H1 (cell line): ENCODE results near the gene PAX8. TPM values are rescaled to one million over a fixed set of nuclear protein-coding genes. Genes with fewer than 3 reads are reported as not detected.

Experiments
- CTCF ChIA-PET: fragments of 300-600 bp; sonication (Branson Sonifier 250); formaldehyde crosslinking; loops from one replicate; lab custom pipeline; 2021; ENCODE audit not compliant: partially characterized antibody; lab: Charles Lee
- POLR2A ChIA-PET: fragments of 300-600 bp; sonication (Branson Sonifier 250); formaldehyde crosslinking; loops from one replicate; lab custom pipeline; 2021; ENCODE audit warnings: inconsistent platforms; ENCODE audit not compliant: partially characterized antibody; lab: Charles Lee
- DNase-seq, 2 experiments: peaks; one replicate each; pipeline versions ENCODE4 v3.0.0 to v3.0.0-alpha.2; 2010 to 2022; ENCODE audit warnings: low spot score in 2 of 2, low read depth in 1 of 2, mixed read lengths in 1 of 2
- FAIRE-seq: peaks from 2 replicates; lab custom pipeline; 2011; peaks lifted over from hg19 to GRCh38; lab: Jason Lieb, UNC
- H2AFZ ChIP-seq: 2 replicates; pipeline ENCODE4 v1.8.1; 2012; ENCODE audit warnings: low read length, inconsistent platforms
- H2AK5ac ChIP-seq: 2 replicates; pipeline ENCODE4 v1.6.1; 2013; ENCODE audit warnings: low read depth, low read length
- H2BK120ac ChIP-seq: replicated peaks from 2 replicates; pipeline ENCODE3; 2013; ENCODE audit warnings: low read depth, low read length, inconsistent platforms
- H2BK12ac ChIP-seq: 2 replicates; pipeline ENCODE4 v1.6.1; 2013; ENCODE audit warnings: low read depth, low read length
- H2BK15ac ChIP-seq: 2 replicates; pipeline ENCODE4 v1.6.1; 2013; ENCODE audit warnings: low read length
- H2BK20ac ChIP-seq: 2 replicates; pipeline ENCODE4 v1.6.1; 2013; ENCODE audit warnings: low read length
- H2BK5ac ChIP-seq: 2 replicates; pipeline ENCODE4 v1.6.1; 2013; ENCODE audit warnings: low read depth, low read length
- H3K14ac ChIP-seq: 2 replicates; pipeline ENCODE4 v1.6.1; 2013; ENCODE audit warnings: inconsistent platforms; ENCODE audit not compliant: insufficient read length
- H3K18ac ChIP-seq: 2 replicates; pipeline ENCODE4 v1.6.1; 2013; ENCODE audit warnings: low read length; ENCODE audit errors: extremely low read depth
- H3K23ac ChIP-seq: 2 replicates; pipeline ENCODE4 v1.6.1; 2013; ENCODE audit warnings: inconsistent platforms; ENCODE audit not compliant: insufficient read length
- H3K23me2 ChIP-seq: 2 replicates; pipeline ENCODE4 v1.6.1; 2013; ENCODE audit warnings: low read depth, low read length
- H3K27ac ChIP-seq: 2 replicates; pipeline ENCODE4 v1.6.1; 2011; ENCODE audit warnings: low read depth, low read length, inconsistent platforms
- H3K27me3 ChIP-seq, 4 experiments: replicated peaks in 1 of 4; 1 replicate in 1 of 4; 2 replicates in 3 of 4; pipeline versions ENCODE4 v1.6.1 to v1.8.1; 2011 to 2013; ENCODE audit warnings: low read length in 3 of 4, mild to moderate bottlenecking in 3 of 4, inconsistent platforms in 2 of 4, mixed read lengths in 2 of 4, moderate library complexity in 1 of 4; ENCODE audit not compliant: control insufficient read depth in 3 of 4, insufficient read depth in 3 of 4; ENCODE audit errors: extremely low read depth in 1 of 4
- H3K36me3 ChIP-seq, 4 experiments: 2 replicates each; pipeline versions ENCODE4 v1.6.1 to v1.8.1; 2011 to 2013; ENCODE audit warnings: mild to moderate bottlenecking in 4 of 4, low read length in 3 of 4, moderate library complexity in 2 of 4, control low read depth in 1 of 4, inconsistent platforms in 1 of 4; ENCODE audit not compliant: insufficient read depth in 4 of 4, control insufficient read depth in 2 of 4
- H3K4ac ChIP-seq: replicated peaks from 2 replicates; pipeline ENCODE3; 2013; ENCODE audit warnings: low read length, low read depth, mixed read lengths, inconsistent platforms; ENCODE audit not compliant: insufficient read length
- H3K4me1 ChIP-seq, 4 experiments: replicated peaks in 1 of 4; 1 replicate in 1 of 4; 2 replicates in 3 of 4; pipeline versions ENCODE4 v1.6.1 to v1.8.1; 2011 to 2013; ENCODE audit warnings: low read length in 3 of 4, inconsistent platforms in 2 of 4, mixed read lengths in 1 of 4; ENCODE audit not compliant: insufficient read depth in 4 of 4, control insufficient read depth in 3 of 4
- H3K4me2 ChIP-seq, 2 experiments: 2 replicates each; pipeline versions ENCODE4 v1.6.1 to v1.8.1; 2011 to 2013; ENCODE audit warnings: low read depth in 2 of 2, low read length in 2 of 2, control low read depth in 1 of 2, inconsistent platforms in 1 of 2, mild to moderate bottlenecking in 1 of 2; ENCODE audit not compliant: insufficient read depth in 1 of 2
- H3K4me3 ChIP-seq, 4 experiments: fragments of 200-600, 300-600 bp in 1 of 4; sonication (generic), shearing (Covaris generic), sonication (Bioruptor Twin) in 1 of 4; 2 replicates each; pipeline versions ENCODE4 v1.5.1 to v1.8.1; 2011 to 2016; ENCODE audit warnings: low read length in 4 of 4, low read depth in 3 of 4, control low read depth in 2 of 4, inconsistent platforms in 2 of 4, mild to moderate bottlenecking in 2 of 4, mixed read lengths in 1 of 4, moderate library complexity in 1 of 4; ENCODE audit not compliant: insufficient read depth in 2 of 4; ENCODE audit errors: extremely low read depth in 1 of 4
- H3K56ac ChIP-seq: replicated peaks from 2 replicates; pipeline ENCODE3; 2013; ENCODE audit warnings: low read depth, mild to moderate bottlenecking, mixed read lengths, low read length, inconsistent platforms; ENCODE audit not compliant: insufficient read length
- H3K79me1 ChIP-seq: 2 replicates; pipeline ENCODE4 v1.6.1; 2013; ENCODE audit warnings: low read depth, low read length, control low read depth
- H3K79me2 ChIP-seq, 2 experiments: 2 replicates each; pipeline versions ENCODE4 v1.6.1 to v1.8.1; 2012 to 2013; ENCODE audit warnings: low read length in 2 of 2, mild to moderate bottlenecking in 2 of 2, inconsistent platforms in 1 of 2; ENCODE audit not compliant: insufficient read depth in 2 of 2, control insufficient read depth in 1 of 2
- H3K9ac ChIP-seq, 4 experiments: replicated peaks in 1 of 4; 1 replicate in 1 of 4; 2 replicates in 3 of 4; pipeline versions ENCODE4 v1.6.1 to v1.8.1; 2011 to 2013; ENCODE audit warnings: low read depth in 3 of 4, low read length in 3 of 4, control low read depth in 2 of 4, mild to moderate bottlenecking in 2 of 4, moderate library complexity in 2 of 4, inconsistent platforms in 1 of 4; ENCODE audit errors: extremely low read depth in 1 of 4
- H3K9me3 ChIP-seq, 2 experiments: 2 replicates each; pipeline versions ENCODE4 v1.6.1 to v1.8.1; 2012 to 2013; ENCODE audit warnings: mild to moderate bottlenecking in 2 of 2, moderate library complexity in 2 of 2, control low read depth in 1 of 2, inconsistent platforms in 1 of 2, low read depth in 1 of 2, low read length in 1 of 2, mixed read lengths in 1 of 2; ENCODE audit not compliant: insufficient read depth in 2 of 2
- H4K20me1 ChIP-seq, 2 experiments: replicated peaks in 1 of 2; 2 replicates each; pipeline versions ENCODE3 to v1.8.1; 2011 to 2013; ENCODE audit warnings: inconsistent platforms in 2 of 2, low read length in 2 of 2, mild to moderate bottlenecking in 1 of 2; ENCODE audit not compliant: insufficient read depth in 2 of 2, control insufficient read depth in 1 of 2
- H4K5ac ChIP-seq: 2 replicates; pipeline ENCODE4 v1.6.1; 2013; ENCODE audit warnings: low read length, low read depth, mixed read lengths, inconsistent platforms; ENCODE audit not compliant: insufficient read length
- H4K8ac ChIP-seq: 2 replicates; pipeline ENCODE4 v1.8.0; 2013; ENCODE audit warnings: mild to moderate bottlenecking, moderate library complexity, low read length, inconsistent platforms; ENCODE audit not compliant: insufficient read depth; ENCODE audit errors: extremely low read depth
- H4K91ac ChIP-seq: replicated peaks from 2 replicates; pipeline ENCODE3; 2013; ENCODE audit warnings: low read length, mixed read lengths, inconsistent platforms; ENCODE audit not compliant: insufficient read length
- BACH1 ChIP-seq: IDR thresholded peaks from 2 replicates; pipeline ENCODE4 v1.6.1; 2012; ENCODE audit warnings: low read length, improper control_type of control experiment
- CHD1 ChIP-seq: IDR thresholded peaks from 2 replicates; pipeline ENCODE4 v1.6.1; 2012; ENCODE audit warnings: low read depth, low read length, improper control_type of control experiment
- HDAC2 ChIP-seq, 2 experiments: fragments of 300-600 bp in 1 of 2; sonication (generic) in 1 of 2; IDR thresholded peaks; 2 replicates each; pipeline ENCODE4 v1.6.1; 2011 to 2012; ENCODE audit warnings: low read depth in 2 of 2, low read length in 2 of 2, mild to moderate bottlenecking in 2 of 2, moderate library complexity in 2 of 2, borderline replicate concordance in 1 of 2, inconsistent platforms in 1 of 2
- JUND ChIP-seq: IDR thresholded peaks from 2 replicates; pipeline ENCODE4 v1.6.1; 2011; ENCODE audit warnings: mild to moderate bottlenecking, improper control_type of control experiment, low read length
- NANOG ChIP-seq: IDR thresholded peaks from 2 replicates; pipeline ENCODE4 v1.6.1; 2011; ENCODE audit warnings: low read length, low read depth, mild to moderate bottlenecking, inconsistent platforms; ENCODE audit not compliant: insufficient read depth, poor library complexity, severe bottlenecking
- NRF1 ChIP-seq: IDR thresholded peaks from 2 replicates; pipeline ENCODE4 v1.6.1; 2011; ENCODE audit warnings: mild to moderate bottlenecking, low read depth, low read length, improper control_type of control experiment
- POLR2A ChIP-seq, 2 experiments: IDR thresholded peaks; 1 replicate in 1 of 2; 2 replicates in 1 of 2; pipeline ENCODE4 v1.6.1; 2011; ENCODE audit warnings: low read depth in 2 of 2, low read length in 2 of 2, mild to moderate bottlenecking in 2 of 2; ENCODE audit errors: control extremely low read depth in 1 of 2
- ZNF274 ChIP-seq: IDR thresholded peaks from 2 replicates; pipeline ENCODE4 v1.7.0; 2012; ENCODE audit warnings: low read length, borderline replicate concordance; ENCODE audit errors: extremely low read depth
- WGBS, 2 experiments: shearing (Covaris generic) in 1 of 2; methylation state at CpG; one replicate each; pipeline versions ENCODE4 v1.1.6 to v1.1.7; 2013 to 2015; ENCODE audit warnings: low lambda C conversion rate in 2 of 2, mixed read lengths in 2 of 2, inconsistent platforms in 1 of 2, low coverage in 1 of 2, missing lambda C conversion rate in 1 of 2; ENCODE audit not compliant: insufficient replicate concordance in 2 of 2, insufficient coverage in 1 of 2, insufficient read length in 1 of 2; ENCODE audit errors: extremely low coverage in 1 of 2, missing lambda C conversion rate in 1 of 2; 5-methylcytosine and 5-hydroxymethylcytosine counted together
- polyA plus RNA-seq, 7 experiments: library from polyadenylated mRNA; depleted of rRNA in 3 of 7; stranded (reverse) in 5 of 7; unstranded in 2 of 7; fragments of >200 nt in 5 of 7; fragments of 200-250 nt in 2 of 7; gene quantifications; 1 replicate in 5 of 7; 2 replicates in 1 of 7; 4 replicates in 1 of 7; pipeline versions ENCODE4 v1.2.1 to v1.2.3, GENCODE V29; 2011 to 2013; ENCODE audit warnings: missing spikeins in 2 of 7, mixed read lengths in 2 of 7
- total RNA-seq: library from RNA; stranded (reverse); fragmentation: NEBNext Ultra II Directional; extraction: Animal tissue kit (Norgen Biotek cat#: 25700); gene quantifications from 2 replicates; pipeline ENCODE4 v1.2.1, GENCODE V29; 2021
- TF ChIP-seq, protein P1 (sequence below), 3 experiments: IDR thresholded peaks; 1 replicate in 2 of 3; 2 replicates in 1 of 3; pipeline versions ENCODE4 v1.5.1 to v1.6.1; 2011; ENCODE audit warnings: low read length in 3 of 3, mild to moderate bottlenecking in 3 of 3, inconsistent platforms in 2 of 3, low read depth in 1 of 3, moderate library complexity in 1 of 3; ENCODE audit not compliant: insufficient read depth in 1 of 3; ENCODE audit errors: control extremely low read depth in 1 of 3

PAX8 gene
- total and polyA plus RNA-seq, 2 of the 8 experiments (the other 6 are each of a cell fraction or from before 2014, with no cell fraction given), result 0.02 TPM; not detected in 1

DNA sequence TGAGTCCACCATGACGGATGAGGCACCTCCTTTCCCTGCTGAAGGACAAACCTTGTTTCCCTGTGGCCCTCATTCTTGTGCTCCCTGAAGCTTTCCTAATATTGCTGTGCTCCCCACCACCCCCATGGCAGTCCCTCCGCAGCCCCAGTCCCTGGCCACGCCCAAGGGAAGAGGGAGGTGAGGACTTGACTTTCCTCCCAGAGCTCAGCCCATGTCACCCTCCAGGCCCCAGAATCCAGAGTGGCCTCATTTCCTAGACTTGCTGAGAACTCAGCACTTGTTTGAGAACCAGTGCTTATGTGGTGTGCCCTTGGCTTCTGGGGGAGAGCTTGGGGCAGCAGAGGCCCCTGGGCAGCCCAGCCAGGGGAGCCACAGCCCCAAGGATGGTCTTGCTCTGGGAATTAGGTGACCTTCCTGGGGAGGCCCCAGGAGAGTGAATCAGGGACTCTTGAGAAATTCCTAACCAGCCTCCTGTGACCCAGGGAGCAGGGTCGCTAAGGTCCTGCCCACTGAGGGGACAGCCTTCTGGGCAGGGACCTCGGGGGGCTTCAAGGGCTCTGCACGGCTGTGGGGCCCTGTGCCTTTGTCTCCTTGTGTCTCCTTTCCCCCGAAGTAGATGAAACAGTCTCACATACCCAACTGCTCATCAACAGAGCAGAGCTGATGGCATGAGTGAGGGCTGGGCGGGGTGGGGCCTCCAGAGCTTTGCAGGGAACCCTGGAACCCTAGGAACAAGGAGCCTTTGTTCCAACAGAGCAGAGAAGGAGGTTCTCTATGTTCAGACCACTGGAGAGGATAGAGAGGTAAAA is 77.0 kb downstream of the PAX8 start:
- DNase-seq, result no peak

More for the DNA sequence above, 77.0 kb downstream of the PAX8 start:
- no peak overlapping the region for H3K18ac ChIP-seq
- H3K56ac ChIP-seq, result no peak overlapping the region
- no peak overlapping the region for H2AK5ac ChIP-seq
- H3K27me3 ChIP-seq, result peaks cover 0 to 2% (median 0%) of the 10 kb centered on the region in 4 experiments; a peak in 1 of 7 replicates
- H4K91ac ChIP-seq, result no peak overlapping the region
- CTCF ChIA-PET, result interaction anchor here (0.6 to 16.5 kb wide), 23 partner anchors 8 to 760 kb away, joined by 3 to 253 read pairs (median 16); partner anchors contain the start of gene PSD4
- H4K20me1 ChIP-seq, result no peaks in the 10 kb centered on the region
- H3K9me3 ChIP-seq, result no peaks in the 10 kb centered on the region
- H2AFZ ChIP-seq, result no peak overlapping the region
- no peak overlapping the region for H3K9ac ChIP-seq
- H3K4me3 ChIP-seq, result no peak overlapping the region
- H2BK20ac ChIP-seq, result no peak overlapping the region
- no peaks in the 10 kb centered on the region for H3K79me1 ChIP-seq
- peaks cover 2% of the 10 kb centered on the region; the same call in 1 of the 2 replicates for H3K23me2 ChIP-seq
- no peak overlapping the region for H3K27ac ChIP-seq
- WGBS, 2 experiments, result 79% methylated on average over 5 of the region's 8 CpGs; no CpG with 5 or more reads in 1 of the 2 experiments
- H2BK15ac ChIP-seq, result no peak overlapping the region
- POLR2A ChIA-PET, result interaction anchor here (2.4 kb wide), 1 partner anchor 11 kb away, joined by 7 read pairs; no protein-coding TSS in a partner anchor
- H4K8ac ChIP-seq, result no peak overlapping the region; the same call in 1 of the 2 replicates
- no peak overlapping the region for H2BK12ac ChIP-seq
- H4K5ac ChIP-seq, result no peak overlapping the region
- H3K79me2 ChIP-seq, result no peaks in the 10 kb centered on the region
- TF ChIP-seq CHD1, result no peak
- TF ChIP-seq POLR2A (IDR thresholded peaks at IDR 0.05; ENCODE audit: control extremely low read depth in 1 of 2, low read depth in 2 of 2, low read length in 2 of 2), result no peak
- TF ChIP-seq, protein P1, sequence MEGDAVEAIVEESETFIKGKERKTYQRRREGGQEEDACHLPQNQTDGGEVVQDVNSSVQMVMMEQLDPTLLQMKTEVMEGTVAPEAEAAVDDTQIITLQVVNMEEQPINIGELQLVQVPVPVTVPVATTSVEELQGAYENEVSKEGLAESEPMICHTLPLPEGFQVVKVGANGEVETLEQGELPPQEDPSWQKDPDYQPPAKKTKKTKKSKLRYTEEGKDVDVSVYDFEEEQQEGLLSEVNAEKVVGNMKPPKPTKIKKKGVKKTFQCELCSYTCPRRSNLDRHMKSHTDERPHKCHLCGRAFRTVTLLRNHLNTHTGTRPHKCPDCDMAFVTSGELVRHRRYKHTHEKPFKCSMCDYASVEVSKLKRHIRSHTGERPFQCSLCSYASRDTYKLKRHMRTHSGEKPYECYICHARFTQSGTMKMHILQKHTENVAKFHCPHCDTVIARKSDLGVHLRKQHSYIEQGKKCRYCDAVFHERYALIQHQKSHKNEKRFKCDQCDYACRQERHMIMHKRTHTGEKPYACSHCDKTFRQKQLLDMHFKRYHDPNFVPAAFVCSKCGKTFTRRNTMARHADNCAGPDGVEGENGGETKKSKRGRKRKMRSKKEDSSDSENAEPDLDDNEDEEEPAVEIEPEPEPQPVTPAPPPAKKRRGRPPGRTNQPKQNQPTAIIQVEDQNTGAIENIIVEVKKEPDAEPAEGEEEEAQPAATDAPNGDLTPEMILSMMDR (IDR thresholded peaks at IDR 0.05; ENCODE audit: control extremely low read depth in 1 of 3, insufficient read depth in 1 of 3, low read depth in 1 of 3, low read length in 3 of 3), result no peak
- no peak for TF ChIP-seq NRF1
- TF ChIP-seq NANOG, result no peak
- no peak for TF ChIP-seq BACH1
- no peak for TF ChIP-seq JUND
- TF ChIP-seq HDAC2 (IDR thresholded peaks at IDR 0.05; ENCODE audit: borderline replicate concordance in 1 of 2, low read depth in 2 of 2, low read length in 2 of 2), result no peak
- no peak for TF ChIP-seq ZNF274
- H2BK5ac ChIP-seq, result no peak overlapping the region
- H3K23ac ChIP-seq, result no peak overlapping the region
- H2BK120ac ChIP-seq, result no peak overlapping the region
- H3K4me1 ChIP-seq, result no peaks in the 10 kb centered on the region; a peak in 3 of 7 replicates
- H3K4me2 ChIP-seq, result no peak overlapping the region
- no peak for FAIRE-seq
- H3K14ac ChIP-seq, result no peak overlapping the region
- no peak overlapping the region for H3K4ac ChIP-seq
- H3K36me3 ChIP-seq, result no peaks in the 10 kb centered on the region
